ENCODE measurements around the gene CNPY1.

DNA sequence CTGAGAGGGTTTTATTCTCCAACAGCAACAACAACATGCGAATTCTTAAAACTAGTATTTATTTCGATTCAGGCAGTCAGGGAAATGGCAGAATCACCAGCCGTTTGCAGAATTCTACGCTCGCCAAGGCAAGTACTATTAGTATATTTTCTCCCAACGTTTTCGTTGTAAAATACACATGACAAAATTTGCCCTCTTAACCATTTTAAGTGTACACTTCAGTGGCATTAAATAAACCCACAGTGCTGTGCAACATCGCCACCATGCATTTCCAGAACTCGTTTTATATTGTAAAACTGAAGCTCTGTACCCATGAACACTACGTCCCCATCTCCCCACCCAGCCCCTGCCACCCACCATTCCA, 77.6 kb downstream of the CNPY1 start:
- TF ChIP-seq, protein P1, sequence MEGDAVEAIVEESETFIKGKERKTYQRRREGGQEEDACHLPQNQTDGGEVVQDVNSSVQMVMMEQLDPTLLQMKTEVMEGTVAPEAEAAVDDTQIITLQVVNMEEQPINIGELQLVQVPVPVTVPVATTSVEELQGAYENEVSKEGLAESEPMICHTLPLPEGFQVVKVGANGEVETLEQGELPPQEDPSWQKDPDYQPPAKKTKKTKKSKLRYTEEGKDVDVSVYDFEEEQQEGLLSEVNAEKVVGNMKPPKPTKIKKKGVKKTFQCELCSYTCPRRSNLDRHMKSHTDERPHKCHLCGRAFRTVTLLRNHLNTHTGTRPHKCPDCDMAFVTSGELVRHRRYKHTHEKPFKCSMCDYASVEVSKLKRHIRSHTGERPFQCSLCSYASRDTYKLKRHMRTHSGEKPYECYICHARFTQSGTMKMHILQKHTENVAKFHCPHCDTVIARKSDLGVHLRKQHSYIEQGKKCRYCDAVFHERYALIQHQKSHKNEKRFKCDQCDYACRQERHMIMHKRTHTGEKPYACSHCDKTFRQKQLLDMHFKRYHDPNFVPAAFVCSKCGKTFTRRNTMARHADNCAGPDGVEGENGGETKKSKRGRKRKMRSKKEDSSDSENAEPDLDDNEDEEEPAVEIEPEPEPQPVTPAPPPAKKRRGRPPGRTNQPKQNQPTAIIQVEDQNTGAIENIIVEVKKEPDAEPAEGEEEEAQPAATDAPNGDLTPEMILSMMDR (IDR thresholded peaks at IDR 0.05 in 4 of 5, conservative IDR thresholded peaks at IDR 0.05 in 1 of 5) = no peak
- no peak for TF ChIP-seq POLR2A (IDR thresholded peaks at IDR 0.05)

All from gastrocnemius medialis (tissue), 4 donors.